ENCODE data around the gene NECTIN1.

- TF ChIP-seq CTCF (IDR thresholded peaks at IDR 0.05) (no peak), EZH2phosphoT487 (IDR thresholded peaks at IDR 0.05) (no peak), EZH2 (IDR thresholded peaks at IDR 0.05) (no peak)
These were observed 94.7 kb downstream of the NECTIN1 start for GRCh38 chr11:119634301-119634700.

Measured in neural progenitor cell (in vitro differentiated cells).